Fibroblast of mammary gland (primary cell): ENCODE results near the gene OR52N4.

ENCODE experiments used
- DNase-seq: peaks from one replicate; pipeline ENCODE4 v3.0.0-alpha.2; 2010; ENCODE audit warnings: low read depth
- H3K4me3 ChIP-seq: 2 replicates; pipeline ENCODE4 v1.5.1; 2011; ENCODE audit warnings: low read depth, mild to moderate bottlenecking, low read length, moderate library complexity; ENCODE audit not compliant: control insufficient read depth
- CTCF ChIP-seq: conservative IDR thresholded peaks from 2 replicates; pipeline ENCODE4 v1.5.1; 2011; ENCODE audit warnings: low read depth, low read length, inconsistent platforms; ENCODE audit not compliant: control insufficient read depth, insufficient read depth

The OR52N4 gene

GRCh38 chr11:5749836-5750235 is 4.2 kb upstream of the OR52N4 start:
- no peak overlapping the region for H3K4me3 ChIP-seq
- TF ChIP-seq CTCF: no peak
- no peak for DNase-seq

DNA sequence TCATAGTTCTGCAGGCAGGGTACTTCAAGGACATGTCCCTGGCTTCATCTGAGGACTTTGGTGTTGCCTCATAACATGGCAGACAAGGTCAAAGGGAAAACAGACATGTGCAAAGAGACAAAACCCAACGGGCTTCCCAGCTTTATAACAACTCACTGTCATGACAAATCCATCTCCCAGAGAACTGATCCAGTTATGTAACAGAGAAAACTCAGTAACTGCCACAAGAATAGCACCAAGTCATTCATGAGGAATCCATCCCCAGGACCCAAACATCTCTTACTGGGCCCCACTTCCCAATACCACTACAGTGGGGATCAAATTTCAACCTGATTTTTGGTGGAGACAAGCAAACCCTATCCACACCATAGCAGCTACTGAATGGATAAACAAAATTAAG is 13.0 kb downstream of the OR52N4 start:
- no peak for TF ChIP-seq CTCF
- no peak overlapping the region for H3K4me3 ChIP-seq
- no peak for DNase-seq

- no peak for DNase-seq
- TF ChIP-seq CTCF: no peak
- no peak within 1 kb of the TSS for H3K4me3 ChIP-seq
Observed at GRCh38 chr11:5783255-5783654, 29.2 kb downstream of the OR52N4 start, which contains the start of gene OR52N5. Gene OR52N5 (minus strand): TSS chr11:5783355. CDS start chr11:5778634, 4,721 bp downstream.

GRCh38 chr11:5791165-5791564 is 37.1 kb downstream of the OR52N4 start, which contains the start of gene OR52N1:
Gene OR52N1 (minus strand): TSS chr11:5791265. CDS start chr11:5788816, 2,449 bp downstream.
- no peak for DNase-seq
- H3K4me3 ChIP-seq: no peak within 1 kb of the TSS
- no peak for TF ChIP-seq CTCF

DNA sequence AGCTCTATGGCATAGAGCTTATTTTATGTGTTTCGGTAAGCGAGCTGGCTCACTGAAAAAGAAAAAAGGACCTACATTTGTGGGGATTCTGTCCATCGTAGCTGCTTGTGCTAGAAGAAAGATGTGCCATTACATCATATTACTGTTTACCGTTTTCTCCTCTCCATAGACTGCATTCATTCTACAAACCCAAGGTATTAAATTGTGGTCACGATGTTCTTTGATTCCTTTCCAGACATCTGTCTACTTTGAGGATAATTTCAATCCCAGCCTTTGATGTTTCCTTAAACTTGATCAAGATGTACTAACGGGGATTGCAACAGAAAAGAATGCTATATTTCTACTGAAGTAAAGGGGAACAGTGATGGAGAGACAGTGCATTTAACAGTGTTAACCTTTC is 42.5 kb downstream of the OR52N4 start:
- DNase-seq: no peak
- no peak overlapping the region for H3K4me3 ChIP-seq
- no peak for TF ChIP-seq CTCF

GRCh38 chr11:5803982-5804381 is 49.9 kb downstream of the OR52N4 start:
- no peak for DNase-seq
- TF ChIP-seq CTCF: no peak
- no peak overlapping the region for H3K4me3 ChIP-seq
